ENCODE measurements around the gene HPCA. TPM values are rescaled to one million over a fixed set of nuclear protein-coding genes. Genes with fewer than 3 reads are reported as not detected.

The HPCA gene
- total and polyA plus RNA-seq, 2 of the 13 experiments (the other 11 are each of a cell fraction or from before 2014, with no cell fraction given) = not detected

GRCh38 chr1:32924881-32925344, 38.6 kb downstream of the HPCA start (continued):
- peak; percentile 69 for TF ChIP-seq ZNF770 (CRISPR knock-in tag; IDR thresholded peaks at IDR 0.05)
- TF ChIP-seq KDM1A (CRISPR knock-in tag; IDR thresholded peaks at IDR 0.05) = no peak
- TF ChIP-seq MBD4 (IDR thresholded peaks at IDR 0.05; ENCODE audit: borderline replicate concordance, low read length) = no peak
- 0 out of 2 replicates have a peak, but pooled peaks have one; percentile 33 for TF ChIP-seq KDM2A (CRISPR knock-in tag; IDR thresholded peaks at IDR 0.05; ENCODE audit: borderline replicate concordance, low read depth)
- peak; percentile 29; the same call in 1 of the 2 replicates for TF ChIP-seq THRA (CRISPR knock-in tag; IDR thresholded peaks at IDR 0.05; ENCODE audit: borderline replicate concordance)
- 0 out of 2 replicates have a peak, but pooled peaks have one; percentile 40 for TF ChIP-seq PCBP1 (IDR thresholded peaks at IDR 0.05; ENCODE audit: borderline replicate concordance, low read depth, low read length)
- TF ChIP-seq NR2F6 (IDR thresholded peaks at IDR 0.05) = peak; percentile 16; the same call in 1 of the 2 replicates
- TF ChIP-seq NR2F6 (CRISPR knock-in tag; IDR thresholded peaks at IDR 0.05) = peak; percentile 67
- TF ChIP-seq KLF16 (CRISPR knock-in tag; IDR thresholded peaks at IDR 0.05) = 0 out of 4 replicates have a peak, but pooled peaks of 1 of the 2 experiments have one; percentile 51
- no peak for TF ChIP-seq ZNF747 (CRISPR knock-in tag; IDR thresholded peaks at IDR 0.05; ENCODE audit: borderline replicate concordance)
- peak in 1 of 2 experiments; percentile 58; a peak in 2 of 4 replicates for TF ChIP-seq NR2F1 (CRISPR knock-in tag; IDR thresholded peaks at IDR 0.05)
- peak in 1 of 2 experiments; percentile 53; a peak in 2 of 4 replicates for TF ChIP-seq HMGXB4 (CRISPR knock-in tag; IDR thresholded peaks at IDR 0.05; ENCODE audit: borderline replicate concordance in 1 of 2, low read depth in 1 of 2)
- TF ChIP-seq ZNF574 (CRISPR knock-in tag; IDR thresholded peaks at IDR 0.05) = 0 out of 2 replicates have a peak, but pooled peaks have one; percentile 11
- TF ChIP-seq TEAD2 (CRISPR knock-in tag; IDR thresholded peaks at IDR 0.05) = no peak
- no peak for TF ChIP-seq HOXD1 (CRISPR knock-in tag; IDR thresholded peaks at IDR 0.05)
- peak; percentile 23 for TF ChIP-seq XRCC5 (optimal IDR thresholded peaks at IDR 0.05; ENCODE audit: low read length)
- peak; percentile 38; the same call in 1 of the 2 replicates for TF ChIP-seq GABPB1 (CRISPR knock-in tag; IDR thresholded peaks at IDR 0.05)
